WERI-Rb-1 (cell line): Measurements from ENCODE around the gene OPN3.

Experiments
- DNase-seq: peaks from one replicate; pipeline ENCODE4 v3.0.0-alpha.2; 2020
- H3K27ac ChIP-seq: fragments of 250-450 bp; sonication (Bioruptor Pico); 2 replicates; pipeline ENCODE4 v1.5.1; 2020; ENCODE audit warnings: mild to moderate bottlenecking, moderate library complexity
- H3K27me3 ChIP-seq: fragments of 250-450 bp; sonication (Bioruptor Pico); 2 replicates; pipeline ENCODE4 v1.5.1; 2021; ENCODE audit warnings: mild to moderate bottlenecking, low read depth, moderate library complexity; ENCODE audit not compliant: insufficient read depth, severe bottlenecking
- H3K36me3 ChIP-seq: fragments of 250-450 bp; sonication (Bioruptor Pico); 2 replicates; pipeline ENCODE4 v1.5.1; 2020; ENCODE audit warnings: mild to moderate bottlenecking, moderate library complexity
- H3K4me3 ChIP-seq: 2 replicates; pipeline ENCODE4 v1.5.1; 2011; ENCODE audit warnings: low read depth, mild to moderate bottlenecking, control low read depth, low read length
- H3K9me3 ChIP-seq: fragments of 250-450 bp; sonication (Bioruptor Pico); 2 replicates; pipeline ENCODE4 v1.5.1; 2021; ENCODE audit warnings: mild to moderate bottlenecking, moderate library complexity; ENCODE audit not compliant: severe bottlenecking
- TF ChIP-seq, protein P1 (sequence below): IDR thresholded peaks from 2 replicates; pipeline ENCODE4 v1.5.1; 2011; ENCODE audit warnings: low read depth, mild to moderate bottlenecking, control low read depth, inconsistent platforms, low read length

The OPN3 gene

GRCh38 chr1:241638099-241638682 is 2.0 kb downstream of the OPN3 start:
- peaks cover 15% of the 10 kb centered on the region for H3K9me3 ChIP-seq
- no peaks in the 10 kb centered on the region; the same call in 1 of the 2 replicates for H3K36me3 ChIP-seq
- H3K27me3 ChIP-seq: no peaks in the 10 kb centered on the region
- no peak for DNase-seq
- no peak overlapping the region for H3K27ac ChIP-seq
- H3K4me3 ChIP-seq: no peak overlapping the region
- TF ChIP-seq, protein P1, sequence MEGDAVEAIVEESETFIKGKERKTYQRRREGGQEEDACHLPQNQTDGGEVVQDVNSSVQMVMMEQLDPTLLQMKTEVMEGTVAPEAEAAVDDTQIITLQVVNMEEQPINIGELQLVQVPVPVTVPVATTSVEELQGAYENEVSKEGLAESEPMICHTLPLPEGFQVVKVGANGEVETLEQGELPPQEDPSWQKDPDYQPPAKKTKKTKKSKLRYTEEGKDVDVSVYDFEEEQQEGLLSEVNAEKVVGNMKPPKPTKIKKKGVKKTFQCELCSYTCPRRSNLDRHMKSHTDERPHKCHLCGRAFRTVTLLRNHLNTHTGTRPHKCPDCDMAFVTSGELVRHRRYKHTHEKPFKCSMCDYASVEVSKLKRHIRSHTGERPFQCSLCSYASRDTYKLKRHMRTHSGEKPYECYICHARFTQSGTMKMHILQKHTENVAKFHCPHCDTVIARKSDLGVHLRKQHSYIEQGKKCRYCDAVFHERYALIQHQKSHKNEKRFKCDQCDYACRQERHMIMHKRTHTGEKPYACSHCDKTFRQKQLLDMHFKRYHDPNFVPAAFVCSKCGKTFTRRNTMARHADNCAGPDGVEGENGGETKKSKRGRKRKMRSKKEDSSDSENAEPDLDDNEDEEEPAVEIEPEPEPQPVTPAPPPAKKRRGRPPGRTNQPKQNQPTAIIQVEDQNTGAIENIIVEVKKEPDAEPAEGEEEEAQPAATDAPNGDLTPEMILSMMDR: no peak

GRCh38 chr1:241637604-241638003 is 2.6 kb downstream of the OPN3 start:
- Histone ChIP-seq H3K4me3 (no peak overlapping the region), H3K27ac (no peak overlapping the region)
- TF ChIP-seq, protein P1: no peak

DNA sequence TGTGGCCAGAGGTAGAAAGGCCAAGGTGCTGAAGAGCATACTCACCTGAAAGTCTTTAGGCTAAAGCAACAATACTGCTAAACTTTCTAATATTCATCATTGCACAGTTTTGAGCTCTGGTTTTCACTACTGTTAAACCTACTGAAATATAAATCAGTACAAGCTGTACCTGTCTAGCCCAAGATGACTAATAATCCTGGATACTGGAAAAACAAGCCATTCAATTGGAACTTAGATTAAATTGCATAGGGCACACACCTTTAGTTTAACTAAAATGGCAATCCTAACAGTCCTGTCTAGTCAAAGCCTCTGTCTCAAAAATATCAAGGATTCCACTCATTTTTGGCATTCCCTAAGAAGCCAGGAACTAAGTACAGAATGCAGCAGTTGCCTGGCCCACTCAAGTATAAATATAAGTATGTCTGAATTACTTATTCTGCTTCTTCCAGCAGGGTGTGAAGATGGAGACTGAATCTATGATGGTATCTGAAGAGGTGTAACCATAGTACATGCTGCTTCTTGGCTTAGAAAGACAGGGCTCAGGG is 3.1 kb downstream of the OPN3 start:
- H3K4me3 ChIP-seq: no peak overlapping the region
- no peaks in the 10 kb centered on the region; the same call in 1 of the 2 replicates for H3K36me3 ChIP-seq
- H3K27ac ChIP-seq: no peak overlapping the region
- peaks cover 13% of the 10 kb centered on the region for H3K9me3 ChIP-seq
- DNase-seq: no peak
- H3K27me3 ChIP-seq: no peaks in the 10 kb centered on the region
- TF ChIP-seq, protein P1: no peak

More at GRCh38 chr1:241637604-241638003, 2.6 kb downstream of the OPN3 start:
- Histone ChIP-seq H3K27me3 (no peaks in the 10 kb centered on the region), H3K36me3 (no peaks in the 10 kb centered on the region; the same call in 1 of the 2 replicates), H3K9me3 (peaks cover 13% of the 10 kb centered on the region)
- no peak for DNase-seq

- Histone ChIP-seq H3K36me3 (no peaks in the 10 kb centered on the region; the same call in 1 of the 2 replicates), H3K9me3 (peaks cover 8% of the 10 kb centered on the region), H3K27ac (no peak overlapping the region), H3K27me3 (no peaks in the 10 kb centered on the region), H3K4me3 (no peak overlapping the region)
- TF ChIP-seq, protein P1: no peak
- no peak for DNase-seq
Measured at GRCh38 chr1:241636291-241636690, 3.9 kb downstream of the OPN3 start.

- Histone ChIP-seq H3K36me3 (no peaks in the 10 kb centered on the region; the same call in 1 of the 2 replicates), H3K27me3 (no peaks in the 10 kb centered on the region), H3K9me3 (peaks cover 2% of the 10 kb centered on the region), H3K4me3 (no peak overlapping the region), H3K27ac (no peak overlapping the region)
- DNase-seq: no peak
- TF ChIP-seq, protein P1: no peak
Measured at GRCh38 chr1:241635556-241636152, 4.5 kb downstream of the OPN3 start.
